NCI-H774 (cell line): ENCODE data around the gene ENPP3.
"Not testable (repeated sequence)": the region's sequence is repeated elsewhere in the genome, so short reads cannot be mapped to it uniquely, and the experiment has no call there.

Source experiments
- DNase-seq: peaks from one replicate; lab custom pipeline; 2025; lab: John Stamatoyannopoulos, UW

ENPP3 gene

GRCh38 chr6:131685266-131685780 lies 48.2 kb downstream of the ENPP3 start:
- no peak for DNase-seq

DNA sequence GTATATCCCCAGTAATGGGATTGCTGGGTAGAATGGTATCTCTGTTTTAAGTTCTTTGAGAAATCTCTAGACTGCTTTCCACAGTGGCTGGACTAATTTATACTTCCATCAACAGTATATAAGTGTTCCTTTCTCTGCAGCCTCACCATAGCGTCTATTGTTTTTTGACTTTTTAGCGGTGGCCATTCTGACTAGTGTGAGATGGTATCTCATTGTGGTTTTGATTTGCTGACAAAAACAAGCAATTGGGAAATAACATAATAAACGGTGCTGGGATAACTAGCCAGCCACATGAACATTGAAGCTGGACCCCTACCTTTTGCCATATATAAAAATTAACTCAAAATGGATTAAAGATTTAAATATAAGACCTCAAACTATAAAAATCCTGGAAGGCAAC lies 49.9 kb downstream of the ENPP3 start:
- DNase-seq, result no peak

- no peak for DNase-seq
These were observed 51.2 kb downstream of the ENPP3 start for GRCh38 chr6:131688286-131688685.

DNA sequence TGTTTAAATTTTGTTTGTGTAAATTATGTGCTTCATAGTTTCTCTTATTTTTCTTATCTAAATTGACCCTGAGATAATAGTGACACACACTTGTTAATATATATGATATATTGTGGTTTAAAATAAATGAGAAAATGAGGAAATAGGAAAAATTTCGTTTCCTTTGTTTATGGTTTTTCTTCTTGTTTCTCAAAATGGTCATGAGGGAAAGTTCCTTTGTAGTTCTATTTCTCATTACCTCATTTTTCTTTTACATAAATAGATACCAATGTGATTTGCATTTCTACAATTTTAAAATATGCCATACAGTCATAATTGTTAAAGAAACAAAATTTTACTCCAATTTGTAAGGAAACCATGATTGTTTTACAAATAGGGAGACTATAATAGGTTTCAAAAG lies 54.9 kb downstream of the ENPP3 start:
- no peak for DNase-seq

GRCh38 chr6:131692589-131692988 lies 55.5 kb downstream of the ENPP3 start:
- no peak for DNase-seq

- DNase-seq, result no peak
These were observed 56.3 kb downstream of the ENPP3 start for GRCh38 chr6:131693384-131693783.

- DNase-seq, result peak; percentile 65
These were observed 57.8 kb downstream of the ENPP3 start for GRCh38 chr6:131694832-131695426.

GRCh38 chr6:131696956-131697355 lies 59.9 kb downstream of the ENPP3 start:
- DNase-seq, result no peak

DNA sequence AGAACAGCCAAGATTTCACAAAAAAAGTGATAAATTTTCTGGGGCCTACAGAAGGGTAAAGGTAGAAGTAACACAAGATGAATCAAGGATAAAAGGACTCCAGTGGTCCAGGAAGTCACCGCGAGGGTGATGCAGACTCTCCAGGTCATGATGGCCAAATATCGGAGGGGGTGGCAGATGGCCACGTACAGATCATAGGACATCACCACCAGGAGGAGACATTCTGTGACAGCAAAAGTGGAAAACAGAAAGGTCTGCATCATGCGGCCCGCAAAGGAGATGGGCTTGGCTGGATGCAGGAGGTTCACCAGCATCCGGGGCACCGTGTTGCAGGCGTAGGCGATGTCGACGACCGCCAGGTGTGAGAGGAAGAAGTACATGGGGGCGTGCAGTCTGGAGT lies 63.7 kb downstream of the ENPP3 start:
- not testable (repeated sequence) for DNase-seq

- not testable (repeated sequence) for DNase-seq
These were observed 66.8 kb downstream of the ENPP3 start for GRCh38 chr6:131703905-131704304.

DNA sequence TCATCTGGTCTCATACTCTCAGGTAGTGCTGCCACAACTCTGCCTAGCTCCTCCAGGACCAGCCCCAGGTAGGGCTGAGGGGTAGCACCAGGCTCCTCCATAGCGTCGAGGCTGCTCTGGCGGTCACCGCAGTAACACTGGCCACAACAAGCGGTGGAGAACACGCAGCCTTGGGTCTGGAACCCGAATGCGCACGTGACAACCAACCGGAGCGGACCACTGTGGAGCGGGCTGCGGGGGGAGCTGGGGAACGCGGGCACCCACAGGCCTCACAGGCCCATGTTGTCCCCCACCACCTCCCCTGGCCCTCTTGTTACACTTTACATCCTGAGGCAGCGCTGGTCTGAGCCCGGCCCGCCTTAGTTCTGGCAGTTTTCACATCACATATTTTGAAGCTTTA lies 73.8 kb downstream of the ENPP3 start, which contains the start of gene CTAGE9:
TSS of gene CTAGE9 (minus strand) at position 101 of the 400 bp plus-strand sequence. CDS start at position 101, 0 bp downstream.
- not testable (repeated sequence) for DNase-seq

DNA sequence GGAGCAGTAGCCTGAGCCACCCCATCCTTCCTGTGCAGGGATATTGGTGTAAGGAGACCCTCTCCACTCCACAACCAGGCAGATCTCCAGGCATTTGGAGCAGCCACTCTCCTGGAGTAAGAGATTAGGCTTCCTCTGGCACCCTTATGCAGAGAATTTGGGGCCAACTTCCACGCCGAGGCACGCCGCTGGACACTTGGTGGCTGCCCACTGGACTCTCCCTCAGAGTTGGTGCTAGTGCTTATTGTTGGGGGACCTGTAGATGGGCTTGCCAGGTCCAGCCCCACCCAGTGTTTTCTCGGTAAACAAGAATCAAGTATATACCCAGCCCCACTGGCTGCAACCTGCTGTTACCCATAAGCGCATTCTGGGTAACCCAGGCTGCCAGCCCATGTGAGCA lies 78.5 kb downstream of the ENPP3 start:
- not testable (repeated sequence) for DNase-seq

GRCh38 chr6:131717836-131718542 lies 80.9 kb downstream of the ENPP3 start:
- peak; percentile 34 for DNase-seq

- peak; percentile 23 for DNase-seq
These were observed 84.1 kb downstream of the ENPP3 start for GRCh38 chr6:131721161-131721560.

DNA sequence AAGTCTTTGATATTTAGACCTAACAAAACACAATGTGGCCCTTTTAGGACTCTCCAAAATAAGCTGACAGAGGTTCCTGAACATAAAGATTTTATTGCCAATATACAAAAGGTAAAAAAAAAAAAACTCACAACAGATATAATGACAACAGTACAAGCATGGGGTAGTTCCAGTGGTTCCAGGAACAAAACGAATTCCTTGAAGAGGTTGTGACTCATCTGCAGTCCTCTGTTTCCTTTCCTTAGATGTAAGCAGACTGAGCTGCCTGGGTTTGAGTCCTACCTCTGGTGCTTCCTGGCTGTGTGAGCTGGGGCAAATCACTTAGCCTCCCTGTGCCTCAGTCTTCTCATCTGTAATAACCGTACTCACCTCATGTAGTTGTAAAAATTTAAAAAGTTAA lies 87.0 kb downstream of the ENPP3 start:
- no peak for DNase-seq

DNA sequence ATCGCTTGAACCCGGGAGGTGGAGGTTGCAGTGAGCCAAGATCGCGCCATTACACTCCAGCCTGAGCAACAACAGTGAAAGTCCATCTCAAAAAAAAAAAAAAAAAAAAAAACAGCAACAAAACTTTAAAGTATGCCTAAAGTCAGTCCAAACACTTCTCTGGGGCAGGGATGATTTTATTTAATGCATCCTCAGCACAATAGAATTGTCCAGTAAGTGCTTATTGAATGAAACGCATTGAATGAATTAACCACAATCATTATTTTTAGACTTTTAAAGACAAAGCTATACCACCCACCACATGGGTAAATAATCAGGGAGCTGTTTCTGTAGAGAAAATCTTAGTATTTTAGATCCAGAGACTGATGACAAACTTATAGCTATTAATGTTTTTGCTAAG lies 90.4 kb downstream of the ENPP3 start:
- DNase-seq, result no peak

- no peak for DNase-seq
These were observed 90.8 kb downstream of the ENPP3 start for GRCh38 chr6:131727868-131728267.

DNA sequence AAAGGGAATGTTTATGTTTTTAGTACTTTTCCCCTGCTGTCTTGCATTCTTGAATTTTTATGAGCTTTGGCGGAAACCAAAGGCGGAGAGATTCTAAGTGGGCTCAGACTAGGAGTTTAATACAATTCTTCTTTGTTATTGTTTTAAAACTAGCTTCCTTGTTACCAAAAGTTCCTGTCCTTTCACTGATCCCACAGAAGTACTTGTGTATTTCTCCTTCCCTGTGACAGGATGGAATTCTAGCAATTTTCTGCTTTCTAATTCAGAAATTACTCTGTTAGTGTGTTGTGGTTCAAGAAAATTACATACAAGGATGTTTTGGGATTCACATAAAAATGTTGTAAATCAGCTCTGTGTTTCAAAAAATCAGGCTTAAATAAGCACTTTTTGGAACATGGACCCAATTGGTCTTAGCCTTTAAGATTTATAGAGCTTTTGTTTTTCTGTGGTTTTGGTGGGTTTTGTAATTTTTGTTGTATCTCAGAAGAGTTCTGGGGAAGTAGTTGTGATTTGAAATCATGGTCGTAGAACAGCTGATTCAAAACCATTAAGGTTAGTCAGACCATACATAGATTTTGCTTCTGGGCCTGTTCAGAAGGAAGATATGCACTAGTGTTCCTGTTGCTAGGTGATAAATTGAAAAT lies 91.3 kb downstream of the ENPP3 start:
- DNase-seq, result no peak

- no peak for DNase-seq
These were observed 92.4 kb downstream of the ENPP3 start for GRCh38 chr6:131729550-131729949.

- no peak for DNase-seq
These were observed 93.2 kb downstream of the ENPP3 start for GRCh38 chr6:131730264-131730663.

- no peak for DNase-seq
These were observed 94.1 kb downstream of the ENPP3 start for GRCh38 chr6:131731224-131731623.

DNA sequence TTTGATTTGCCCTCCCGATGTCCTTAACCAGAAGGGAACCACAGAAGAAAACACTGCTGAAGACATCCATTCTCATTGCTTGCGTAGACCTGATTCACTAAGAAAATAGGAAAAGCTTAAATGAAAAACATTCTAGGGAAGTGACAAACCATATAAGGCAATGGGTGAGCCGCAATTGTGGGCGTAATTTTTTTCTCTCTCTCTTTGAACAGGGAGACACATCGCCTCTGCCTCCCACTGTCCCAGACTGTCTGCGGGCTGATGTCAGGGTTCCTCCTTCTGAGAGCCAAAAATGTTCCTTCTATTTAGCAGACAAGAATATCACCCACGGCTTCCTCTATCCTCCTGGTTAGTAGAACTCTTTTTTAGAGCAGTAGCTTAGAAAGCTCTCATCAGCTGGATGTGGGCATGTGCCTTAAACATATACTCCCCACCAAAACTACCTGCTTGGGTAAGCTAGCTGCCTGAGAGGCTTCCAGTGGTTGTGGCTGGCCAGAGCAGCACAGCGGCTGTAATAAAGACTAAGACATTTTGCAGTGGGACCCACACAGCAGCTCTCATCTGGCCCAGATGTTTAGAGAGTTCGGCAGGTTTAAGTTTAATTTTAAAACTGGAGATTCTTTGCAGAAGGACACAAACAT lies 96.4 kb downstream of the ENPP3 start:
- DNase-seq, result no peak
